Liver (tissue), 9 donors: ENCODE data around the gene HLA-DRA. TPM values are rescaled to one million over a fixed set of nuclear protein-coding genes. Genes with fewer than 3 reads are reported as not detected.
A peak's percentile ranks its signal among the peaks of the same experiment; 100 is the strongest.

Source experiments
- DNase-seq: peaks from one replicate; pipeline ENCODE4 v3.0.0-alpha.2; 2017; ENCODE audit warnings: low spot score
- H3K27ac ChIP-seq, 2 donors: one replicate each; pipeline ENCODE4 v1.7.0; 2013; ENCODE audit warnings: inconsistent platforms in 2 of 2, low read length in 2 of 2, control low read depth in 1 of 2, low read depth in 1 of 2, mild to moderate bottlenecking in 1 of 2
- H3K27me3 ChIP-seq, 4 donors: one replicate each; pipeline versions ENCODE4 v1.6.1 to v1.7.0; 2013; ENCODE audit warnings: low read length in 3 of 4, inconsistent platforms in 1 of 4, mild to moderate bottlenecking in 1 of 4, moderate library complexity in 1 of 4; ENCODE audit not compliant: control insufficient read depth in 4 of 4, insufficient read depth in 4 of 4
- H3K36me3 ChIP-seq, 4 donors: one replicate each; pipeline versions ENCODE4 v1.6.1 to v1.7.0; 2013; ENCODE audit warnings: low read length in 3 of 4, mild to moderate bottlenecking in 3 of 4, low read depth in 1 of 4, moderate library complexity in 1 of 4; ENCODE audit not compliant: control insufficient read depth in 4 of 4, insufficient read depth in 3 of 4
- H3K4me1 ChIP-seq, 4 donors: one replicate each; pipeline versions ENCODE4 v1.6.1 to v1.7.0; 2013; ENCODE audit warnings: low read length in 3 of 4, mild to moderate bottlenecking in 3 of 4, moderate library complexity in 1 of 4; ENCODE audit not compliant: control insufficient read depth in 4 of 4, insufficient read depth in 4 of 4
- H3K4me3 ChIP-seq, 3 donors: one replicate each; pipeline versions ENCODE4 v1.6.1 to v1.7.0; 2013; ENCODE audit warnings: low read length in 3 of 3, control low read depth in 1 of 3, low read depth in 1 of 3, mild to moderate bottlenecking in 1 of 3
- H3K9ac ChIP-seq, 2 donors: one replicate each; pipeline ENCODE4 v1.7.0; 2013; ENCODE audit warnings: low read length in 2 of 2, mild to moderate bottlenecking in 2 of 2, moderate library complexity in 2 of 2, control low read depth in 1 of 2, low read depth in 1 of 2
- H3K9me3 ChIP-seq, 4 donors: one replicate each; pipeline versions ENCODE4 v1.6.1 to v1.7.0; 2013; ENCODE audit warnings: low read length in 3 of 4; ENCODE audit not compliant: control insufficient read depth in 4 of 4
- CTCF ChIP-seq: fragments of 150-350 bp; IDR thresholded peaks from 2 replicates; pipeline ENCODE4 v1.5.1; 2017; ENCODE audit warnings: improper control_type of control experiment, low read depth, low read length; ENCODE audit not compliant: missing input control
- FOXA1 ChIP-seq: IDR thresholded peaks from 2 replicates; pipeline ENCODE4 v1.6.1; 2016; ENCODE audit warnings: antibody characterized with exemption
- GABPA ChIP-seq, 2 donors: IDR thresholded peaks in 1 of 2; conservative IDR thresholded peaks in 1 of 2; 2 replicates each; pipeline ENCODE4 v1.6.1; 2016; ENCODE audit warnings: antibody characterized with exemption in 2 of 2, mild to moderate bottlenecking in 1 of 2, moderate library complexity in 1 of 2
- HNF4A ChIP-seq, 2 donors: conservative IDR thresholded peaks; 2 replicates each; pipeline ENCODE4 v1.6.1; 2016; ENCODE audit warnings: antibody characterized with exemption in 2 of 2, mild to moderate bottlenecking in 2 of 2
- JUND ChIP-seq, 2 donors: IDR thresholded peaks; 2 replicates each; pipeline ENCODE4 v1.6.1; 2016; ENCODE audit warnings: antibody characterized with exemption in 2 of 2
- MAX ChIP-seq: IDR thresholded peaks from 2 replicates; pipeline ENCODE4 v1.6.1; 2016; ENCODE audit warnings: antibody characterized with exemption
- RAD21 ChIP-seq, 2 donors: IDR thresholded peaks; 2 replicates each; pipeline ENCODE4 v1.6.1; 2016; ENCODE audit warnings: antibody characterized with exemption in 2 of 2, mild to moderate bottlenecking in 2 of 2
- REST ChIP-seq: IDR thresholded peaks from 2 replicates; pipeline ENCODE4 v1.6.1; 2016; ENCODE audit warnings: antibody characterized with exemption, mild to moderate bottlenecking
- RXRA ChIP-seq, 2 donors: IDR thresholded peaks; 2 replicates each; pipeline ENCODE4 v1.6.1; 2017 to 2018; ENCODE audit warnings: antibody characterized with exemption in 2 of 2, mild to moderate bottlenecking in 1 of 2
- TAF1 ChIP-seq: conservative IDR thresholded peaks from 2 replicates; pipeline ENCODE4 v1.6.1; 2016; ENCODE audit warnings: antibody characterized with exemption, mild to moderate bottlenecking
- YY1 ChIP-seq: IDR thresholded peaks from 2 replicates; pipeline ENCODE4 v1.6.1; 2016; ENCODE audit warnings: antibody characterized with exemption, mild to moderate bottlenecking
- ZBTB33 ChIP-seq: IDR thresholded peaks from 2 replicates; pipeline ENCODE4 v1.6.1; 2016; ENCODE audit warnings: antibody characterized with exemption
- WGBS: extraction: QIAGEN DNeasy Blood & Tissue Kit; methylation state at CpG from one replicate; pipeline ENCODE4 v1.1.7; 2013; 5-methylcytosine and 5-hydroxymethylcytosine counted together
- polyA plus RNA-seq, 2 donors: library from polyadenylated mRNA; stranded (reverse) in 1 of 2; unstranded in 1 of 2; fragments of 200-250 nt in 1 of 2; fragments of >200 nt in 1 of 2; fragmentation: Nextera tagmentation in 1 of 2; extraction: Ambion mirVana in 1 of 2; gene quantifications; one replicate each; pipeline versions ENCODE4 v1.2.1 to v1.2.3, GENCODE V29; 2013 to 2015
- total RNA-seq, 2 donors: library from RNA; depleted of rRNA; stranded (reverse); fragments of >200 nt; gene quantifications; one replicate each; pipeline ENCODE4 v1.2.3, GENCODE V29; 2014
- donor health status: healthy.
- donor health status: healthy.
- donor health status: healthy.
- donor health status: healthy.
- donor health status: healthy.

Gene HLA-DRA
- total and polyA plus RNA-seq, 4 donors: 53.4 to 145 (median 88.2) TPM

- no peak for TF ChIP-seq JUND (IDR thresholded peaks at IDR 0.05)
- TF ChIP-seq MAX: no peak
- TF ChIP-seq RAD21 (IDR thresholded peaks at IDR 0.05): no peak
- TF ChIP-seq FOXA1: no peak
- Histone ChIP-seq H3K9ac (no peak overlapping the region), H3K36me3 (no peaks in the 10 kb centered on the region), H3K9me3 (no peaks in the 10 kb centered on the region), H3K4me1 (peaks cover 0 to 4% (median 0%) of the 10 kb centered on the region in 4 donors), H3K27me3 (peaks cover 0 to 13% (median 7%) of the 10 kb centered on the region in 4 donors), H3K4me3 (no peak overlapping the region), H3K27ac (no peak overlapping the region)
- DNase-seq: no peak
- 49% methylated on average over 5 of the region's 5 CpGs for WGBS
Observed at GRCh38 chr6:32410906-32411305, 28.8 kb upstream of the HLA-DRA start.

- no peaks in the 10 kb centered on the region for H3K9me3 ChIP-seq
- 58% methylated on average over 9 of the region's 9 CpGs for WGBS
- peaks cover 3 to 12% (median 8%) of the 10 kb centered on the region in 4 donors for H3K27me3 ChIP-seq
- H3K4me1 ChIP-seq: peaks cover 0 to 4% (median 0%) of the 10 kb centered on the region in 4 donors
- no peak overlapping the region for H3K9ac ChIP-seq
- H3K27ac ChIP-seq: no peak overlapping the region
- TF ChIP-seq RXRA (IDR thresholded peaks at IDR 0.05): no peak
- H3K36me3 ChIP-seq: no peaks in the 10 kb centered on the region
- DNase-seq: no peak
- H3K4me3 ChIP-seq: no peak overlapping the region
Observed at GRCh38 chr6:32411566-32412327, 27.9 kb upstream of the HLA-DRA start.

- TF ChIP-seq REST (no peak), CTCF (peak; percentile 92), RXRA (IDR thresholded peaks at IDR 0.05) (no peak), ZBTB33 (no peak), HNF4A (conservative IDR thresholded peaks at IDR 0.05) (no peak), GABPA (IDR thresholded peaks at IDR 0.05 in 1 of 2, conservative IDR thresholded peaks at IDR 0.05 in 1 of 2) (no peak), YY1 (no peak), FOXA1 (no peak), TAF1 (no peak), MAX (no peak), JUND (IDR thresholded peaks at IDR 0.05) (no peak), RAD21 (IDR thresholded peaks at IDR 0.05) (peak; percentile 89 to 97)
- H3K27me3 ChIP-seq: peaks cover 3 to 8% (median 6%) of the 10 kb centered on the region in 4 donors
- H3K4me1 ChIP-seq: peaks cover 0 to 4% (median 0%) of the 10 kb centered on the region in 4 donors
- no peak overlapping the region for H3K4me3 ChIP-seq
- H3K9me3 ChIP-seq: no peaks in the 10 kb centered on the region
- H3K27ac ChIP-seq: no peak overlapping the region
- 6% methylated on average over 11 of the region's 11 CpGs for WGBS
- DNase-seq: peak; percentile 81
- no peak overlapping the region for H3K9ac ChIP-seq
- H3K36me3 ChIP-seq: no peaks in the 10 kb centered on the region
Observed at GRCh38 chr6:32413427-32414047, 26.1 kb upstream of the HLA-DRA start.
